Renal cortex interstitium (tissue), 11 donors: ENCODE measurements around the gene TMEM266. TPM values are rescaled to one million over a fixed set of nuclear protein-coding genes. Genes with fewer than 3 reads are reported as not detected.
A peak's percentile ranks its signal among the peaks of the same experiment; 100 is the strongest.

Experiments
- DNase-seq, 11 donors: peaks; one replicate each; pipeline ENCODE4 v3.0.0-alpha.2; 2013; ENCODE audit warnings: low read depth in 9 of 11, low spot score in 4 of 11; ENCODE audit errors: extremely low read depth in 1 of 11
- polyA plus RNA-seq, 3 donors: library from polyadenylated mRNA; unstranded; fragments of 120-200 nt; gene quantifications; one replicate each; pipeline ENCODE4 v1.2.1, GENCODE V29; 2013; ENCODE audit not compliant: insufficient read length in 3 of 3

TMEM266 gene
- polyA plus RNA-seq, 3 donors = 9.8 to 14.1 (median 12.7) TPM

DNA sequence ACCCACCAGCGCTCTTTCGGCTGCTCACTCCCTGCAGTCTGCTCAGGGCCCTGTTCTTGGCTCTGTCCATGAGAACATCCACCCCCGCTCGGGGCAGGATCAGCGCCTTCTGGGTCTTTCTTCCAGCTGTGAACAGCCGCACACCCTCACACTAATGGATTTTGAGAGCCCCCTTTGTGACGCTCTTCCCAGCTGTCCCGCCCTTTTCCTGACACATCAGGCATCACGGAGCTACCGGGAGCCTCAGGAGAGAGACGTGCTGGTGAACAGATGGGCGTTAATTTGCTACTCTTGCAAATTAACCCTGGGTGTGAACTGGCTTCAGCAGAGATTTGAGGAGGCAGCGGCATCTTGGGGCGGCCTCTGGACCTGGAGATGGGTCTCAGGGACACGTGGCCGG, 113.0 kb downstream of the TMEM266 start:
- DNase-seq = no peak

- no peak for DNase-seq
These were observed 113.6 kb downstream of the TMEM266 start for GRCh38 chr15:76173317-76173834.

DNA sequence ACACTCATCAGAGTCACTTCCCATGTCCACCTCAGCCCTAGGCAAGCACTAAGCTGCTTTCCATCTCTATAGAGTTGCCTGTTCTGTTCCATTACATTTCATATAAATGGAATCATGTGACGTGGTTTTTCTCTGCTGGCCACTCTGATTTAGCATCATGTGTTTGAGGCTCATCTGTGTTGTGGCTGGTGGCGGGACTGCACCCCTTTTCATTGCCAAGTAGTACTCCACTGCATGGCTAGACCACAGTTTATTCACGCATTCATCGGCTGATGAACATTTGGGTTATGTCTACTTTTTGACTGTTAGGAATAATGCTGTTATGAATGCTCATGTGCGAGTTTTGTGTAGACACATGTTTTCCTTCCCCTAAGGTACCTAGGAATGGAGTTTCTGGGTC, 114.9 kb downstream of the TMEM266 start:
- DNase-seq = no peak

DNA sequence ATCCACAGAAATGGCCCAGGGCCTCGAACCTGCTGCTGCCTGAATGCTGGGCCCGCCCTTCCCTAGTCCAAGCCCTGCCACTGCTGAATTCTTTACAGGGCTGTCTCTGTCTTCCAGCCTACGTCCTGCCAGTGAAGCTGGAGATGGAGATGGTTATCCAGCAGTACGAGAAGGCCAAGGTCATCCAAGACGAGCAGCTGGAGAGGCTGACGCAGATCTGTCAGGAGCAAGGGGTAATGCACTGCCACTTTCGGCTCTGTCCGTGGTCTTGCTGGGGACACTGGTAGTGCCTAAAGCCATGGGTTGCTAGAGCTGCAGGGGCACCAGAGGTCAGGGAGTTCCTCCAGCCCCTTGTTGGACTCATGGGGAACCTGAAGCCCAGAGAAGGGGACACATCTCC, 115.7 kb downstream of the TMEM266 start:
- no peak for DNase-seq

DNA sequence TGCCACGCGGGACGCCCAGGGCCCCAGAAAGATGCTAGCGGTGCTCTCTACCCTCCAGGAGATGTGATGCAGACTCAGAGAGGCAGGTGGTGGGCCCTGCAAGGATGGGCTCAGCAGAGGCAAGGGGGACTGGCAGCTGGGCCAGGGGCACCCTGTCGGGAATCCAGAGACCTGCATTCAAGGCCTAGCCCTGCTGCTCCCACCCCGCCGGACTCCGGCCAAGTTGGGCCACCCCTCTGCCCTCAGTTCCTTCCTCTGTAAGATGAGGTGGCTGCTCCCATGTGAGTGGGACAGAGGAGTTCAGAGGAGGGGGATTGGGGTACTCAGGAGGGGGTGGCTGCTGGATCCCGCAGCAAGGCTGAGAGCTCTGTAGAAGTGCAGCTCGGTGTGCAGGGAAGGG, 116.3 kb downstream of the TMEM266 start:
- no peak for DNase-seq

DNA sequence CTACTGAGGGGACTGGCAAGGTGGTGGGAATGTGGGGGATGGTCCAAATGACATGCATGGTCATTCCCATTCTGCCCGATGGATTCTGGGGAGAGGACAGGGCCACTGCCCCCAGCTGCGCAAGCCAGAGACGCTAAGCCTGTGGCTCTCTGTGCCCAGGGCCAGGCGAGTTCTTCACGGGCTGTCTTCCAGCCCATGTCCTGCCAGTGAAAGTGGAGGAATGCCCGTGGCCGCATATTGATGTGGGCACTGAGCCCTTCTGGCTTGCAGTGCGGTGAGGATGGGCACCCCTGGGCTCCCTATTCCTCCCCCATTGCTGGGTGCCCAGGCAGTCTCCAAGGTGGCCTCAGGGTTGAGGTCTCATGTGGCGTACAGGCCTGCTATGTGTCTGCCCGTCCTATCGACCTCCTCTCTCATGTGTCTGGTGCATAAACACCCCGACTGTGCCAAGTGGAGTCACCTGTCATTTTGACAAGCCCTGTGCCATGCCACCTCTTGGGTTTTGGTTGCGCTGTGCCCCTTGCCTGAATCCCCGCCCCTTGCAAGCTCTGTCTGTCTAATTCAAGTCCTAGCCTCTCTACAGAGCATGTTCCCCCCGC, 116.8 kb downstream of the TMEM266 start:
- DNase-seq = no peak

GRCh38 chr15:76177491-76178040, 117.8 kb downstream of the TMEM266 start:
- DNase-seq = no peak

DNA sequence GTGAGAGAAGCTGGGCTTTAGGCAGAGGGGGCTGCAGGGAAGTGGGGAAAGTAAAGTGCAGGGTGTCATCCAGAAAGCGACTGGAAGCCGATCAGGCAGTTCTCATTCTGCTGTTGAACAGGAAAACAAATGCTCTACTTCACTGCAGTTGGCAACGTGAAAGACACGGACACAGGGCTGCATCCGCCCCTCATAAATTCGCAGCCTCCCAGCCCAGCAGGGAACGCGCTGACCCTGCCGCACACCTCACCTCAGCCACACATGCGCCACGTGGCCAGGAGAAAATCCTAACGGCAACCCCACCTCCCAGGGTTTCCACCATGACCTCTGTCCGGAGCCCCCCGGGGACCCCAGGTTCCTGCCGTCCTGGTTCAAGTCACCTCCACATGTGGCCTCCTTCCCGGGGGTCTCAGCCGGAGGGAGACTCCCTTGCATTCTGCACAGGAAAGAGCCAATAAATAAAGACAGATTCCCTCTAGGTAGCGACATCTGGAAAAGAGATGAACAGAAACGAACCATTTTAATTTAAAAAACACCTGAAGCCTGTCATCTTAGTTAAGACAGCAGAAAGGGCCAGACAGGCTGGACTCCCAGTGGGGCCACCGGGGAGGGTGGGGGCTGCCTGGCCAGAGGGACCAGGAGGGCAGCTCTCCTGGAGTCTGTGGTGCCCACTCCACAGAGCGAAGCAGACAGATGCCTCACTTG, 118.7 kb downstream of the TMEM266 start:
- DNase-seq = no peak

DNA sequence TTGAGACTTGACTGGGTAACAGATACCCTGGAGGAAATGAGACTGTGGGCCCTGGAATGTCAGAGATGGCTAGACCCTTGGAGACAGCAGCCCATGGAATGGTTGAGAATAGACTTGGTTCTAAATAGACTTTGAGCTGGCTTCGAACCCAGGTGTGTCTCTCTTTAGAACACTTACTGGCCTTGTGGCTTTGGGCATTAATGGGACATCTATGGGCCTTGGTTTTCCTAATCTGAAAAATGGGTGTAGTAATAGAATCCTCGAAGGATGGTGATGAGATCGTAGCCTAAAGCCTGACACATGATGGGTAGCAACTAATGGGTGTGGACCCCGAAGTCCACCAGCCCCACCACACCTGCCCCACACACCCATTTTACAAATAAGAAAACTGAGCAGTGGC, 119.2 kb downstream of the TMEM266 start:
- no peak for DNase-seq

GRCh38 chr15:76180321-76180720, 120.5 kb downstream of the TMEM266 start:
- no peak for DNase-seq

GRCh38 chr15:76181705-76182107, 121.9 kb downstream of the TMEM266 start:
- no peak for DNase-seq

DNA sequence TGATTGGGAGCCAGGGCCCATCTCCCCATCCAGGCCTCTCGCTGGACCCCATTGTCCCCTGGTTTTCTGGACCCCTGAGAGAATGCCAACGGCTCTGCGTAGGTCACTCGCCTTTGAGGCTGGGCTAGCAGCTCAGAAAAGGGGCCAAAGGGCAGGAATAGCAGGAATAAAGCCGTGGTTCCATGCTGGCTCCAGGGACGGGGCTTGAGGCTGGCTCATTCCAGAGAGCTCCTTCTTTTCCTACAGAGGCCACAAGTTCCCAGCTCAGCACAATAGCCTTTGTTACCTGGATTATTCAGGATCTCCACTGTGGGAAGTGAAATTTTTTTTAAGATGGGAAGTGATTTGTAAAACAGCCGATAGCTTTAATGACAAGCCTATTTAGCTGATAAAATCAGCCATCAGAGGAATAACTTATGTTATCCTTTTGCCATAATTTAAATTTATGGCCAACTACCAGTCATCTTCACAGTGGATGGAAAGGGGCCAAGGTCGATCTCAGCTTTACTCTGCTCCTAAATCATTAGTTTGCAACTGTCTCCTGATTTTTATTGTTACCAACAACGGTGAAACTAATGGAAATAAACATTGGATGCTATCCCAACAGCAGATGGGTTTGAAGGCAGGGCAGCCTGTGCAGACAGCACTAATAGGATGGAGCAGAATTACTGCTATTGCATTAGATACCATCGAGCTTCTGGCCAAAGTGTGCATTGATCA, 124.3 kb downstream of the TMEM266 start:
- DNase-seq = no peak

GRCh38 chr15:76184650-76185035, 124.9 kb downstream of the TMEM266 start:
- DNase-seq = no peak

GRCh38 chr15:76185716-76186115, 125.9 kb downstream of the TMEM266 start:
- no peak for DNase-seq

GRCh38 chr15:76187163-76187562, 127.4 kb downstream of the TMEM266 start:
- no peak for DNase-seq

DNA sequence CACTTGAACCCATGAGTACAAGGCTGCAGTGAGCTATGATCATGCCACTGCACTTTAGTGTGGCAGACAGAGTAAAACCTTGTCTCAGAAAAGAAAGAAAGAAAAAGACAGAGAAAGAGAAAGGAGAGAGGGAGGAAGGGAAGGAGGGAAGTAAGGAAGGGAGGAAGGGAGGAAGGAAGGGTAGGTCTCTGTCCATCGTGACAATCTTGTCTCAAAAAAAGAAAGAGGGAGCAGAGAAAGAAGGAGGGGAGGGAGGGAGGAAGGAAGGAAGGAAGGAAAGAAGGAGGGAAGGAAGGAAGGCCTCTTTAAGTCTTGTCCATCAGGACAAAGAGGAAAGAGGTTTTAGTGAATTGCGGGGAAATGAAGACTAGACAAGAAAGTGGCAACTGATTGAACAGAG, 129.3 kb downstream of the TMEM266 start:
- no peak for DNase-seq

DNA sequence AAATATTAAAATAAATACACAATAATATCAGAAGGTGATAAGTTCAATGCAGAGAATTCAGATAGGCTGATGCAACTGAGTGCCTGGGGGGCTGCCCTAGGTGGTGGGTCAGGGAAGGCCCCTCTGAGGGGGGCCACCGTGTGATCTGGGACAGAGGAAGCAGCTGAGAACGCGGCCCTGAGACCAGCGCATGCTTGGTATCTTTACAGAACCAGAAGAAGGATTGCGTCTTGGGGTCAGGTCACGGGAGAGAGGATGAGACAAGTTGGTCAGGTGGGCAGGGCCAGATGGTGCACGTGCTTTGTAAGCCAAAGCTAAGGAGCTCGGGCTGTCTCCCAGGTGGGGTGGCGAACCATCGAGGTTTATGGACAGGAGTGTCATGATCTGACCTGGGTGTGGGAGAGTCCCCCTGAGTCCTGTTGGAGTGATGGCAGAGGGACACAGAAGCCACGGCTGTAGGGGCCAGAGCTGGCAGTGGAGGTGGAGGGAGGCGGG, 130.3 kb downstream of the TMEM266 start:
- no peak for DNase-seq

GRCh38 chr15:76190751-76191538, 131.2 kb downstream of the TMEM266 start:
- peak in 5 of 11 donors; percentile 35 to 63 (median 57) for DNase-seq
